ENCODE results near the gene TECPR2.

Gene TECPR2

DNA sequence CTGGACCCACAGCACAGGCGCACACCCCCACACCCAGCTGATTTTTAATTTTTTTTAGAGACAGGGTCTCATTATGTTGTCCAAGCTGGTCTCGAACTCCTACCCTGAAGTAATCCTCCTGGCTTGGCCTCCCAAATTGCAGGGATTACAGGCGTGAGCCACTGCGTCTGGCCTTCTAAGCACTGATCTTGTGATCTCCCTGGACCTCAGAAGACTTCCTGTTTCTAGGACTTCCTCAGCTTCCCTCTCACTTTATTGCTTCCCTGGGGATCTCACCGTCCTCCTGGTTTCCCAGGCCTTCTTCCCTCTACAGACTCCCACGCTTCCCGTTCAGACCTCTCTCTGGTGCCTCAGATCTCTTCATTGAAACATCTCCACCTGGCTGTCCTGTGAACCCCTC is 29.4 kb upstream of the TECPR2 start:
- H3K9me2 ChIP-seq (replicated peaks; ENCODE audit: control insufficient read depth, low read length) = no peaks in the 10 kb centered on the region
- H4K20me1 ChIP-seq (ENCODE audit: control insufficient read depth, insufficient read depth, low read depth, low read length) = no peaks in the 10 kb centered on the region
- no peak overlapping the region for H3K4me3 ChIP-seq (ENCODE audit: low read length)
- H3K9me3 ChIP-seq (ENCODE audit: control insufficient read depth, insufficient read depth, low read length) = no peaks in the 10 kb centered on the region
- no peaks in the 10 kb centered on the region for H3F3A ChIP-seq (ENCODE audit: control insufficient read depth, insufficient read depth)
- H3K27me3 ChIP-seq (ENCODE audit: control insufficient read depth, low read length) = no peaks in the 10 kb centered on the region
- no peak overlapping the region for H3K4me2 ChIP-seq (ENCODE audit: low read length)
- peaks cover 30% of the 10 kb centered on the region for H3K36me3 ChIP-seq (ENCODE audit: control insufficient read depth, low read length)
- no peak overlapping the region for H3K27ac ChIP-seq (ENCODE audit: low read depth, low read length)
- TF ChIP-seq EZH2phosphoT487 (IDR thresholded peaks at IDR 0.05; ENCODE audit: borderline replicate concordance, low read length) (no peak), CTCF (IDR thresholded peaks at IDR 0.05; ENCODE audit: low read depth, low read length, poor library complexity, severe bottlenecking) (no peak)
- H3K4me1 ChIP-seq (ENCODE audit: control insufficient read depth, low read length) = no peaks in the 10 kb centered on the region
- no peaks in the 10 kb centered on the region for H3K79me2 ChIP-seq (ENCODE audit: control insufficient read depth, low read length)

GRCh38 chr14:102333795-102334705 is 28.7 kb upstream of the TECPR2 start:
- no peak overlapping the region for H3K4me2 ChIP-seq (ENCODE audit: low read length)
- H3K27ac ChIP-seq (ENCODE audit: low read depth, low read length) = no peak overlapping the region
- H3K4me3 ChIP-seq (ENCODE audit: low read length) = no peak overlapping the region
- peaks cover 32% of the 10 kb centered on the region for H3K36me3 ChIP-seq (ENCODE audit: control insufficient read depth, low read length)
- no peaks in the 10 kb centered on the region for H3K9me3 ChIP-seq (ENCODE audit: control insufficient read depth, insufficient read depth, low read length)
- no peaks in the 10 kb centered on the region for H3K27me3 ChIP-seq (ENCODE audit: control insufficient read depth, low read length)
- H3K4me1 ChIP-seq (ENCODE audit: control insufficient read depth, low read length) = no peaks in the 10 kb centered on the region
- no peaks in the 10 kb centered on the region for H4K20me1 ChIP-seq (ENCODE audit: control insufficient read depth, insufficient read depth, low read depth, low read length)
- H3F3A ChIP-seq (ENCODE audit: control insufficient read depth, insufficient read depth) = no peaks in the 10 kb centered on the region
- H3K79me2 ChIP-seq (ENCODE audit: control insufficient read depth, low read length) = no peaks in the 10 kb centered on the region
- H3K9me2 ChIP-seq (replicated peaks; ENCODE audit: control insufficient read depth, low read length) = no peaks in the 10 kb centered on the region
- TF ChIP-seq EZH2phosphoT487 (IDR thresholded peaks at IDR 0.05; ENCODE audit: borderline replicate concordance, low read length) (no peak), CTCF (IDR thresholded peaks at IDR 0.05; ENCODE audit: low read depth, low read length, poor library complexity, severe bottlenecking) (no peak)

DNA sequence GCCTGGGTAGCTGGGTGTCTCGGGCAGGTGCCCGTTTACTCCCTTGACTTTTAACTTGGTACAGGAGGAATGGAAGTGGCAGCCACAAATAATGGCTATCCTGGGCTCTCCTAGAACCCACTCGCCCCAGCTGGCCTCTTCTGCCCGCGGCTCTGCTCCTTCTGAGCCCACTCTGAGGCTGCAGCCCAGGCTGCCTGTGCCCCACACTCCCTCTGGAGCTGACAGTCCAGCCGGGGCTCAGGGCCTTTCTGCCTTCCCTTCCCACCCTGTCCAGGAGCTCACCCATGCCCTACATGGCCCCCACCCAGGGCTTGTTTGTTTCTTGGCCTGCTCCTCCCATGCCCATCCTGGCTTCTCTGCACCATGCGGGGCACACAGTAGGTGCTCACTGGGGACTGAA is 27.6 kb upstream of the TECPR2 start:
- H3K36me3 ChIP-seq (ENCODE audit: control insufficient read depth, low read length) = peaks cover 34% of the 10 kb centered on the region
- no peaks in the 10 kb centered on the region for H4K20me1 ChIP-seq (ENCODE audit: control insufficient read depth, insufficient read depth, low read depth, low read length)
- no peaks in the 10 kb centered on the region for H3K9me2 ChIP-seq (replicated peaks; ENCODE audit: control insufficient read depth, low read length)
- H3K9me3 ChIP-seq (ENCODE audit: control insufficient read depth, insufficient read depth, low read length) = no peaks in the 10 kb centered on the region
- H3K4me3 ChIP-seq (ENCODE audit: low read length) = no peak overlapping the region
- no peaks in the 10 kb centered on the region for H3F3A ChIP-seq (ENCODE audit: control insufficient read depth, insufficient read depth)
- H3K4me2 ChIP-seq (ENCODE audit: low read length) = no peak overlapping the region
- H3K4me1 ChIP-seq (ENCODE audit: control insufficient read depth, low read length) = no peaks in the 10 kb centered on the region
- H3K27ac ChIP-seq (ENCODE audit: low read depth, low read length) = no peak overlapping the region
- no peaks in the 10 kb centered on the region for H3K79me2 ChIP-seq (ENCODE audit: control insufficient read depth, low read length)
- TF ChIP-seq EZH2phosphoT487 (IDR thresholded peaks at IDR 0.05; ENCODE audit: borderline replicate concordance, low read length) (no peak), CTCF (IDR thresholded peaks at IDR 0.05; ENCODE audit: low read depth, low read length, poor library complexity, severe bottlenecking) (no peak)
- no peaks in the 10 kb centered on the region for H3K27me3 ChIP-seq (ENCODE audit: control insufficient read depth, low read length)

Data from DOHH2 (cell line).